NCI-H526 treated with DMSO at 0.1 percent for 48 hours (cell line): ENCODE data around the gene ELMOD1.

Source experiments
- DNase-seq: peaks from one replicate; lab custom pipeline; 2025; lab: John Stamatoyannopoulos, UW

ELMOD1 gene

DNA sequence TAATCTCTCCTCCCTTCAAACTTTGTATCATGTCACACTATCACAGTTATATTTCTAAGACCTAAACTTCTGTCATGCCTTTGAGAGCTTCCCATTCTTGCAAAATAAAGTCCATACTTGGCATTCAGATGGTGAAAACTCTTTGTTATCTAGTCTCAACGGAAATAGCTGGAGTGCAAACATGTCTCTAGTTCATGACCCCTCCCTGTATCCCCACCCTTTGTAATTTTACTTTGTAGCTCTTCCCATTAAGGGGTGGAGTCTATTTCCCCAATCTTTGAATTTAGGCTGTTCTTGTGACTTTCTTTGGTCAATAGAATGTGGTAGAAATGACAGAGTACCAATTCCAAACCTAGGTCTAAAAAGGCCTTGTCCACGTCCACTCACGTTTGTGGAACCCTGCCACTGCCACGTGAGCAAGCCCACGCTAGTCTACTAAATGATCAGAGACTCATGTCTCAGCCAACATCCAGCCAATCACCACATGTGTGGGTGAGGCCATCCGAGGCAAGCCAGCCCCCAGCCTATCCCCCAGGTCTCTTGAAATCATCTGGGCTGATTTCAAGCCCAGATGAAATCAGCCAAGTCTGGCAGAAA is 97.5 kb downstream of the ELMOD1 start:
- DNase-seq = no peak

DNA sequence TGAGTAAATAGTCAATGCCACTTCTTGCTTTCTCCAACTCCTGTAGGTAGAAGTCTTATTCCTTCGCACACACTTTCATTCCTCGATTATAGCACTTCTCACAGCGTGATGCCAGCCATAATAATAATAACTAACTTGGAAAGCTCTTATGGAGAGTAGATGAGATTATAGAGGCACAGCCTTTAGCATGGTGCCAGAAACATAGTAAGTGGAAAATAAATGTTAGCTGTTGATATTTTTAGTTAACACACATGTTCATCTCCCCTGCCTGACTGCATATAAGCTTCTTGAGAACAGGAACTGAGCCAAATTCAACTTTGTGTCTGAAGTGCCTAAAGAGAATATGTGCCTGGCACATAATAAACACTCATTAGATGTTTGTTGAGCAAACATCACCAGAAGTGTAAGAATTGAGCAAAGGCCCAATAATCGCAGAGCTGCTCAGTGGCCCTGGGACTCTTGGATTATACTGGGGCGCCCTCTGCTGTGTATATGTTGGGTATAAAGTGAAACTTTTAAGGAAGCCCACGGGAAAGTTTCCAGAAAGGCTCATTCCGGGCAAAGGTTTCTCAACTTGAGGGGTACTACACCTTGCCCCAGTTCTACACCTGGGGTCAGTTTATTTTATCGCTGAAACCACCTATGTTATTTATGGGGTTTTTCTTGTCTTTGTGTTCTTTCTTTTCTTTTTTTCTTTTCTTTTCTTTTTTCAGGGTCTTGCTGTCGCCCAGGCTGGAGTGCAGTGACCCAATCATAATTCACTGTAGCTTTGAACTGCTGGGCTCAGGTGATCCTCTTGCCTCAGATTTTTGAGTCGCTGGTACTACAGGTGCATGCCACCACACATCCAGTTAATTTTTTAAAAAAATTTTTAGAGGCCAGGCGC is 98.6 kb downstream of the ELMOD1 start:
- peak; percentile 74 for DNase-seq

DNA sequence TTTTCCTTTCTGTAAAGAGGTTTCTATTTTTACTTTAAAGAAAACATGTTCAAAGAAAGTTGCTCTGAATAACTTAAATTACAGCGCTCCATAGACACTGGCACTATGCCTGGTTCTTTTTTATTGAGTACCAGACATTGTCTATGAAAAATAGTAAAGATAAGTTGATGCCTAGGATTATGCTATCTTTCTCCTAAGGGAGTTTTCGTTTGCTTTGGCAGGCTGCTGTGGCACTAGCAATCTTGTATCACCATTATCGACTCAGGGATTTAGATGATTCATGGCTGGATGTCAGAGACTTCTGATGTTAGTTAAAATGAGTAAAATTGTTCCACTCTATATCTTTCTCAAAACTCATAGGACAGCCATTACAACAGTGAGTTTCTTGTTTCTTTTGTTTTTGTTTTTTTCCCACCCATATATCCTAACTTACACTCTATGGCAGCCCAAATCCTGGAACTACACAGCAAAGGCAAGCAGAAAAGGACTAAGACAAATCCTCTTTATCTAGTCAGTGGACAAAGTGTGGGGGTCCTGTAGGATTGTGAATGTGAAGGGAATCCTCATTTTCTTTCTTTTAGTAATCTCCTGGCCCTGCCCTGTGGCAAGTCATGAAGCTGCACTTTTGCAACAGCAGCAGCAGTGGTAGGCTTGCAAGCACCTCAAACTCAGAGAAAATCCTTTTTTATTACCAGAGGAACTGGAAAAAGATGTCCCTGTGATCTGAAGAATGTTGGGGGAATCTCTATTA is 100.2 kb downstream of the ELMOD1 start:
- DNase-seq = no peak

DNA sequence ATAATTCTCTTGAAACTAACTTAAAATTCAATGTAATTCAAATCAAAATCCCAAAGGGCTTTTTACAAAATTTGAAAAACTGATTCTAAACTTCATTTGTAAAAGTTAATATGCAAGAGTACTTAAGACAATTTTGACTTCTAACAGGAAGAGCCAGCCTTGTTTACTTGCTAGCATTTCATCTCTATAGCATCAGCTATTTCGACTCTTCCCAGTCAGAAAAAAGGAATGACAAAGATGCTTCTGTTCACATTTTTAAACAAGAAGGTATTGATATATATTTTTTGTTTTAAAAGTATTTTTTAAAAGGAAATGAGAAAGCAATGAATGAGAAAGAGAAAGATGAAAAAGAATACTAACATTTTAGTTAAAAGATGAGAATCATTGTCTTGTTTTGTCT is 104.5 kb downstream of the ELMOD1 start:
- DNase-seq = no peak

DNA sequence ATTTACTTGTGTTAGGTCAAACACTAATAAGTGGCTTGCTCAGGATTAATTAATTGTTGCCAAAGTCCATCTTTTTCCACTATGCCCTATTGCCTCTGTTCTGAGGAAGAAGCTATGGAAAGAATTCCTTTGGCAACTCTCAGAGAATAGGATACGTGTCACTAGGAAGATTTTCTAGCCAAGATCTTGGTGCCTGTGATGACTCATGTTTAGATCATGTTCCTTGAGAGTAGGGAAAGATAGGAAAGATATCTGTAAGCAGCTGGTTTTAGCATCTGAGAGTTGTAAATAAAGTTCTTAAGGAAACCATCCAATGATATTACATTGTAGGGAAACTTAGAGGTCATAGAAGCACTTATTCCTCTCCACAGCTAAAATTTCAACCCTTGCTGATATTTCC is 105.2 kb downstream of the ELMOD1 start:
- DNase-seq = no peak

- no peak for DNase-seq
Observed at GRCh38 chr11:107697291-107697690, 106.3 kb downstream of the ELMOD1 start.

DNA sequence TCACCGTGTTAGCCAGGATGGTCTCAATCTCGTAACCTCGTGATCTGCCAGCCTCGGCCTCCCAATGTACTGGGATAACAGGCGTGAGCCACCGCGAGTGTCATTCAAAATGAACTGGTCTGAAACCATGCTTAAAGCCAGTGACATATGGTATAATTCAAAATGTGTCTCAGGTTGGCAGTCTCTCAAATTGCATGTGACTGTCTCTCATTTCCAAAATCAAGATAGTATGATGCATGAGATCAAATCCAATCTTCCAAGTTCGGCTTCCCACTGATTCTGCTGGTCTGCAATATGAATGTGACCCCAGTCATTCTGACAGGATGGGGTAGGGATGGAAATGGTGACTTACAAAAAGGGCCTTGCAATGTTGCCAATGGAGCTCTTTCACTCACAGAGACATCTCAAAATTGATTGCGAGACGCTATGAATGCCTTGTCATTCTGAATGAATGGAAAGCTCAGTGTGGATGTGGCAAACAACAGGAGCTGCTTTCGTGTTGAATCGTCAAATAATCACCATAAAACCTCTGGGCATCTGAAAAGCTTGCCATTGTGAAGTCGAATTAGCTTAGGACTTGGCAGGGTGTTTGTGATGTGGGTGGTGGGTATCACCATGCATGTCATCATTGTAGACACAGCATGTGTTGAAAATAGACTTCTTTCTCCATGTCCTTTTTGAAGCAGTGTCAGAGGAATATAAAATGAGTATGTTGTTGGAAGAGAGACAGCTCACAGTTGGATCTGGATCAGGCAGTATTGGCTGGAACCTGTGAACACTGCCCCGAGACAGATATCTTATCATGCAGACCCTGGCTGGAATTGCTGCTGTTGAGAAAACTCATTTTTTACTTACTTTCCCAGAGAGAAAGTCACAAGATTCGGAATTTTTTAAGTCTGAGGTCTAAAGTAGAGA is 108.7 kb downstream of the ELMOD1 start:
- no peak for DNase-seq

DNA sequence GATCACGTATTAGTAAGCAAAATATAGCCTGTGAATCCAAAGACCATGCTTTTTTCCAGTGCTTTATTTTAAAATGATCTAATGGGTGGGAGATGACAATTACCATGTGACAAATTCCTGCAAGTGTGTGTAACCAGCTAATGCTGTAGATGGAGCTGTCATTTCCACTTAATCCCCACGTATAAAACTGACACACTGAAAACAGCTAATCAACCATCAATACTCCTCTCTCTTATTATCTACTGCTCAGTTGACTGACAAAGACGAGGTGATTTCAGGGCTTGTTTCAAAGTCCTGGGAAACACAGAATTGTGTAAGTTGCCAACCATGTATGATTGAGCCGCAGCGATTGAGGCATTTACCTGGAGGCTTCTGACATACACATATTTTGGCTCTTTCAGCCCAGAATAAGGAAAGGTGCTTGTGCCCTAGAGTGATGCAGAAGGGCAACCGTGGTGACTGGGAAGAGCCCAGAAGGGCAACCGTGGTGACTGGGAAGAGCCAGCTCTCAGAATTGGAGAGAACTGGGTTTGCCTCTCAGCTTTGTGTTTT is 111.2 kb downstream of the ELMOD1 start:
- DNase-seq = no peak

DNA sequence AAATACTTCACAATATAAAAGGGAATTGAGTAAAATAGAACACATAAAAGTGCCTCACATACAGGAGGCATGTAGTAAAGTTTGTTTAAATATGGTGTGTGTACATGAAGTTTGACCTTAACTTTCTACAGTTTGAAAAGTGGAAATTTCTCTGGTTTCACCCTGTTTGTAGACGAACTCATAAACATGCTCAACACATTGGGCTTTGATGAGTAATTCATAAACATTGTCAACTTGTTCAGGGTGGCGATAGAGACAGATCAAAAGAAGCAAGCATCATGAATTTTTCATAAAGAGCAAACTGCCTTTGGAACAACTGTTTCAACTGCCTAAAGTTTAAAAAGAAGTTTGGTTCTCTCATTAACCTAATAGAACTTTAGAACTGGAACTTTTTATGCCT is 111.8 kb downstream of the ELMOD1 start:
- no peak for DNase-seq

GRCh38 chr11:107704451-107704850 is 113.5 kb downstream of the ELMOD1 start:
- DNase-seq = no peak

DNA sequence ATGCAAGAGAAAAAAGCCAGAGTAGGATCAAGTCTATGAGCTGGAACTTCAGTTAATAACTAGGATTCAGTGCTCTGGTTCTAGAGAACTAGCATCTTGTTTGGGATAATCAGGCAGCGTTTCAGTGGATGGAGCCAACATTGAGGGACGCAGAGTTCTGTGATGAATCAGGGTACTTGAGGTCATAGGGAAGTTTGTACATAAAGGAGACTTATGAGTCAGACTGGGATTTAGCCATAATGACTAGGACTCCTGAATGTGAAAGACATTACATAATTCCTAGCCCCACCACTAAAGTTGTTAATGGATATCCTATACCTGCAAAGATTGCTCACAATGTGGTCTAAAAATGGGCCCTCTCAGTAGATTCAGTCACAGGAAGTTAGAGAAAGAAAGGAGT is 114.1 kb downstream of the ELMOD1 start:
- no peak for DNase-seq

- no peak for DNase-seq
Observed at GRCh38 chr11:107706531-107706930, 115.6 kb downstream of the ELMOD1 start.

DNA sequence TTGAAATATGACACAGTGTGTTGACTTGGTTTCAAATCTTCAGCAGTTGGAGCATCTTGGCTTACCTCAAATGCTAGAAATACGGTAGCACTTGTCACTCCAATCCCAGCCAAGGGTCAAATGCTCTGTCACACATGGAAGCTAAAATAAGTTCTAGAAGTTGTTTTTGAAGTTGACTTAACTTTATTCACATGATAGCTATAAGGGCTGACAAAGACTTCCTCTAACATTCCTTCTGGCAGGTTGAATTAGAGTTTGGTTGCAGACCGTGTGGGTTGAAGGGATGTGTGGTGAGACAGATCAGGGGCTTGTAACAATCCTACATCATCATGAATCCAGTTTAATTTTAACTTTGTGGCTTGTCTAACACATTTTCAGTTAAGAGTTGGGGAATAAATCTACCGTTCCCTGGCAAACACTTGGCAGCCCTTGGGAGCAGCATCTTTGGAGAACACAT is 116.3 kb downstream of the ELMOD1 start:
- no peak for DNase-seq

- no peak for DNase-seq
Observed at GRCh38 chr11:107707807-107708206, 116.9 kb downstream of the ELMOD1 start.

GRCh38 chr11:107708792-107709191 is 117.8 kb downstream of the ELMOD1 start:
- no peak for DNase-seq

- no peak for DNase-seq
Observed at GRCh38 chr11:107710301-107710700, 119.4 kb downstream of the ELMOD1 start.

- DNase-seq = no peak
Observed at GRCh38 chr11:107711861-107712755, 121.2 kb downstream of the ELMOD1 start, which contains the start of gene SLN. TSS of gene SLN (minus strand) at chr11:107712056.

GRCh38 chr11:107713009-107713408 is 122.1 kb downstream of the ELMOD1 start:
- no peak for DNase-seq
